T-cell (primary cell): ENCODE measurements around the gene CABLES1. TPM values are rescaled to one million over a fixed set of nuclear protein-coding genes. Genes with fewer than 3 reads are reported as not detected.
"Not testable (repeated sequence)": the region's sequence is repeated elsewhere in the genome, so short reads cannot be mapped to it uniquely, and the experiment has no call there.

Experiments
- ATAC-seq, 4 experiments: fragments of 200-7000 bp in 3 of 4; fragments of 150-1000 bp in 1 of 4; cut with Tn5 transposase; replicated peaks in 1 of 4; 1 replicate in 3 of 4; 2 replicates in 1 of 4; pipeline ENCODE4 v1.10.0; 2021; ENCODE audit warnings: moderate library complexity in 3 of 4, mild to moderate bottlenecking in 2 of 4, moderate number of reproducible peaks in 1 of 4
- CTCF ChIA-PET, 2 donors: fragments of 300-600 bp; sonication (Branson Sonifier 250); formaldehyde crosslinking; loops; one replicate each; lab custom pipeline; 2022; ENCODE audit warnings: antibody characterized with exemption in 2 of 2; lab: Charles Lee
- POLR2A ChIA-PET, 2 donors: fragments of 300-600 bp; sonication (Branson Sonifier 250); formaldehyde crosslinking; loops; one replicate each; lab custom pipeline; 2022; ENCODE audit warnings: antibody characterized with exemption in 2 of 2; lab: Charles Lee
- DNase-seq, 35 experiments: peaks; one replicate each; pipeline versions ENCODE4 v3.0.0 to v3.0.0-alpha.2; 2013 to 2023
- H3K27ac ChIP-seq: one replicate; pipeline ENCODE4 v1.5.1; 2013; ENCODE audit warnings: low read length
- H3K27me3 ChIP-seq, 2 experiments: replicated peaks in 1 of 2; 1 replicate in 1 of 2; 2 replicates in 1 of 2; pipeline versions ENCODE4 v1.6.1 to v1.7.0; 2013; ENCODE audit warnings: low read length in 1 of 2, mixed read lengths in 1 of 2; ENCODE audit not compliant: control insufficient read depth in 2 of 2, insufficient read depth in 2 of 2; ENCODE audit errors: extremely low read depth in 1 of 2
- H3K36me3 ChIP-seq, 2 donors: 1 replicate in 1 of 2; 2 replicates in 1 of 2; pipeline versions ENCODE4 v1.6.1 to v1.7.0; 2013; ENCODE audit warnings: low read length in 1 of 2; ENCODE audit not compliant: control insufficient read depth in 2 of 2, insufficient read depth in 1 of 2; ENCODE audit errors: extremely low read depth in 1 of 2
- H3K4me1 ChIP-seq, 2 experiments: 1 replicate in 1 of 2; 2 replicates in 1 of 2; pipeline versions ENCODE4 v1.6.1 to v1.7.0; 2013; ENCODE audit warnings: low read length in 2 of 2, mixed read lengths in 1 of 2; ENCODE audit not compliant: insufficient read depth in 2 of 2, control insufficient read depth in 1 of 2; ENCODE audit errors: extremely low read depth in 1 of 2
- H3K4me3 ChIP-seq, 2 donors: 1 replicate in 1 of 2; 2 replicates in 1 of 2; pipeline versions ENCODE4 v1.5.1 to v1.7.0; 2013; ENCODE audit warnings: mild to moderate bottlenecking in 2 of 2, low read length in 1 of 2, moderate library complexity in 1 of 2; ENCODE audit not compliant: control insufficient read depth in 1 of 2; ENCODE audit errors: extremely low read depth in 1 of 2
- H3K9me3 ChIP-seq: 2 replicates; pipeline ENCODE4 v1.7.0; 2013
- H3K27ac Mint-ChIP-seq, 2 donors: one replicate each; pipeline ENCODE4 v1.8.0; 2020 to 2021; ENCODE audit warnings: mild to moderate bottlenecking in 2 of 2, mixed read lengths in 2 of 2
- H3K27me3 Mint-ChIP-seq, 2 donors: one replicate each; pipeline ENCODE4 v1.8.0; 2021 to 2022; ENCODE audit warnings: mixed read lengths in 2 of 2
- H3K36me3 Mint-ChIP-seq: one replicate; pipeline ENCODE4 v1.8.0; 2021; ENCODE audit warnings: mixed read lengths
- H3K4me1 Mint-ChIP-seq, 3 donors: one replicate each; pipeline ENCODE4 v1.8.0; 2020 to 2022; ENCODE audit warnings: mixed read lengths in 3 of 3, mild to moderate bottlenecking in 1 of 3
- H3K4me3 Mint-ChIP-seq, 3 donors: one replicate each; pipeline ENCODE4 v1.8.0; 2020 to 2022; ENCODE audit warnings: mild to moderate bottlenecking in 3 of 3, mixed read lengths in 3 of 3, moderate library complexity in 3 of 3
- H3K9me3 Mint-ChIP-seq, 3 donors: one replicate each; pipeline ENCODE4 v1.8.0; 2020 to 2022; ENCODE audit warnings: mixed read lengths in 3 of 3
- WGBS: methylation state at CpG from one replicate; pipeline ENCODE4 v1.1.5; 2013; ENCODE audit warnings: missing lambda C conversion rate; ENCODE audit not compliant: insufficient coverage; 5-methylcytosine and 5-hydroxymethylcytosine counted together
- total RNA-seq, 35 experiments: library from RNA in 6 of 35; stranded (reverse) in 6 of 35; fragments of 120-200 nt in 1 of 35; gene quantifications; one replicate each; pipeline versions ENCODE4 v1.2.1 to v1.2.4 and lab custom pipeline; 2013 to 2026

The CABLES1 gene
- total RNA-seq, 5 donors from 2014 or later (not counting 1 experiment from before 2014, with no cell fraction given), result 0.23 to 1.7 (median 0.85) TPM

- Mint-ChIP-seq H3K4me1 (no peaks in the 10 kb centered on the region), H3K9me3 (no peaks in the 10 kb centered on the region), H3K27ac (no peak overlapping the region), H3K27me3 (no peaks in the 10 kb centered on the region), H3K4me3 (no peak overlapping the region), H3K36me3 (no peaks in the 10 kb centered on the region)
- Histone ChIP-seq H3K4me1 (no peaks in the 10 kb centered on the region), H3K4me3 (no peak overlapping the region), H3K27me3 (no peaks in the 10 kb centered on the region), H3K27ac (no peak overlapping the region), H3K9me3 (no peaks in the 10 kb centered on the region), H3K36me3 (peaks cover 0 to 3% of the 10 kb centered on the region in 2 donors)
- ATAC-seq, result no peak
- DNase-seq, result no peak
- ChIA-PET POLR2A (no interaction called here), CTCF (no interaction called here)
- WGBS, result 60% methylated on average over 2 of the region's 2 CpGs
These were observed 149.3 kb downstream of the CABLES1 start for GRCh38 chr18:23284629-23285028.

GRCh38 chr18:23285581-23285980 lies 150.3 kb downstream of the CABLES1 start:
- H3K4me1 ChIP-seq, H3K4me3 ChIP-seq, H3K36me3 Mint-ChIP-seq, H3K36me3 ChIP-seq, H3K27ac ChIP-seq, H3K9me3 Mint-ChIP-seq, DNase-seq, ATAC-seq, H3K27me3 ChIP-seq, CTCF ChIA-PET, H3K4me1 Mint-ChIP-seq, H3K27ac Mint-ChIP-seq, H3K9me3 ChIP-seq, H3K27me3 Mint-ChIP-seq, H3K4me3 Mint-ChIP-seq, POLR2A ChIA-PET: not testable (repeated sequence)
- WGBS, result 92% methylated on average over 12 of the region's 12 CpGs

- WGBS, result 97% methylated on average over 3 of the region's 4 CpGs
These were observed 156.3 kb downstream of the CABLES1 start for GRCh38 chr18:23291456-23292205.

GRCh38 chr18:23300231-23300805 lies 165.0 kb downstream of the CABLES1 start:
- no peaks in the 10 kb centered on the region for H3K9me3 Mint-ChIP-seq
- Histone ChIP-seq H3K4me1 (no peaks in the 10 kb centered on the region), H3K36me3 (peaks cover 0 to 3% of the 10 kb centered on the region in 2 donors), H3K4me3 (no peak overlapping the region), H3K9me3 (no peaks in the 10 kb centered on the region), H3K27ac (no peak overlapping the region), H3K27me3 (no peaks in the 10 kb centered on the region)
- CTCF ChIA-PET, result no interaction called here
- ATAC-seq, result no peak
- no peak overlapping the region for H3K27ac Mint-ChIP-seq
- no peak for DNase-seq
- no CpG with 5 or more reads among the region's 6 CpGs for WGBS
- no peaks in the 10 kb centered on the region for H3K4me1 Mint-ChIP-seq
- POLR2A ChIA-PET, result no interaction called here
- H3K36me3 Mint-ChIP-seq, result peaks cover 4% of the 10 kb centered on the region
- no peaks in the 10 kb centered on the region for H3K27me3 Mint-ChIP-seq
- no peak overlapping the region for H3K4me3 Mint-ChIP-seq

More at GRCh38 chr18:23291456-23292205, 156.3 kb downstream of the CABLES1 start:
- ATAC-seq (no peak), DNase-seq (no peak)
- Mint-ChIP-seq H3K36me3 (peaks cover under 1% of the 10 kb centered on the region), H3K27ac (no peak overlapping the region), H3K4me1 (no peaks in the 10 kb centered on the region), H3K4me3 (no peak overlapping the region), H3K9me3 (no peaks in the 10 kb centered on the region), H3K27me3 (no peaks in the 10 kb centered on the region)
- Histone ChIP-seq H3K36me3 (no peaks in the 10 kb centered on the region), H3K4me1 (no peaks in the 10 kb centered on the region), H3K4me3 (no peak overlapping the region), H3K27me3 (no peaks in the 10 kb centered on the region), H3K9me3 (no peaks in the 10 kb centered on the region), H3K27ac (no peak overlapping the region)
- POLR2A ChIA-PET, result no interaction called here
- CTCF ChIA-PET, result no interaction called here

GRCh38 chr18:23301972-23302371 lies 166.7 kb downstream of the CABLES1 start:
- CTCF ChIA-PET, result no interaction called here
- Mint-ChIP-seq H3K4me1 (peaks cover 0 to 4% (median 2%) of the 10 kb centered on the region in 3 donors), H3K27me3 (no peaks in the 10 kb centered on the region), H3K4me3 (no peak overlapping the region), H3K27ac (no peak overlapping the region), H3K36me3 (peaks cover under 1% of the 10 kb centered on the region), H3K9me3 (no peaks in the 10 kb centered on the region)
- H3K4me1 ChIP-seq, result peaks cover 0 to 3% of the 10 kb centered on the region in 2 experiments
- no peak overlapping the region for H3K4me3 ChIP-seq
- no peaks in the 10 kb centered on the region for H3K27me3 ChIP-seq
- DNase-seq, result no peak
- H3K27ac ChIP-seq, result no peak overlapping the region
- H3K9me3 ChIP-seq, result no peaks in the 10 kb centered on the region
- peaks cover 0 to 3% of the 10 kb centered on the region in 2 donors for H3K36me3 ChIP-seq
- no CpG with 5 or more reads among the region's 5 CpGs for WGBS
- POLR2A ChIA-PET, result no interaction called here
- no peak for ATAC-seq

GRCh38 chr18:23302511-23302850 lies 167.2 kb downstream of the CABLES1 start:
- no peaks in the 10 kb centered on the region for H3K9me3 ChIP-seq
- peaks cover 0 to 3% of the 10 kb centered on the region in 2 donors for H3K36me3 ChIP-seq
- ATAC-seq (no peak), DNase-seq (no peak)
- Mint-ChIP-seq H3K9me3 (no peaks in the 10 kb centered on the region), H3K27ac (no peak overlapping the region), H3K27me3 (no peaks in the 10 kb centered on the region), H3K36me3 (no peaks in the 10 kb centered on the region), H3K4me1 (peaks cover 2 to 8% (median 7%) of the 10 kb centered on the region in 3 donors), H3K4me3 (no peak overlapping the region)
- peaks cover 0 to 7% of the 10 kb centered on the region in 2 experiments for H3K4me1 ChIP-seq
- H3K27me3 ChIP-seq, result no peaks in the 10 kb centered on the region
- H3K4me3 ChIP-seq, result no peak overlapping the region
- no peak overlapping the region for H3K27ac ChIP-seq
- POLR2A ChIA-PET, result no interaction called here
- CTCF ChIA-PET, result no interaction called here
- WGBS, result no CpG with 5 or more reads among the region's 3 CpGs
